Measurements from ENCODE around the gene TCF4. TPM values are rescaled to one million over a fixed set of nuclear protein-coding genes. Genes with fewer than 3 reads are reported as not detected.

The TCF4 gene
- total and polyA plus RNA-seq, 4 donors, result 4.3 to 15.3 (median 11.5) TPM

- TF ChIP-seq ATF3 (IDR thresholded peaks at IDR 0.05) (no peak), SP1 (IDR thresholded peaks at IDR 0.05) (no peak)
Measured at GRCh38 chr18:55386545-55386944, 201.4 kb downstream of the TCF4 start (continued).

- peaks cover 0 to 9% (median 0%) of the 10 kb centered on the region in 4 donors for H3K9me3 ChIP-seq (ENCODE audit: control insufficient read depth in 4 of 4, low read length in 3 of 4)
- H3K27me3 ChIP-seq (ENCODE audit: control insufficient read depth in 4 of 4, insufficient read depth in 4 of 4, low read length in 3 of 4), result no peaks in the 10 kb centered on the region
- no peak overlapping the region for H3K4me3 ChIP-seq (ENCODE audit: low read depth in 1 of 3, low read length in 3 of 3)
- H3K4me1 ChIP-seq (ENCODE audit: control insufficient read depth in 4 of 4, insufficient read depth in 4 of 4, low read length in 3 of 4), result no peaks in the 10 kb centered on the region
- H3K27ac ChIP-seq (ENCODE audit: low read depth in 1 of 2, low read length in 2 of 2), result no peak overlapping the region
- WGBS, result 93% methylated on average over 4 of the region's 4 CpGs
- TF ChIP-seq NR2F2 (IDR thresholded peaks at IDR 0.05) (no peak), EGR1 (IDR thresholded peaks at IDR 0.05; ENCODE audit: low read depth in 2 of 2) (no peak), ATF3 (IDR thresholded peaks at IDR 0.05) (no peak), CTCF (IDR thresholded peaks at IDR 0.05; ENCODE audit: low read depth, low read length, missing input control) (no peak), MAX (IDR thresholded peaks at IDR 0.05) (no peak), JUND (IDR thresholded peaks at IDR 0.05) (no peak), HNF4G (IDR thresholded peaks at IDR 0.05) (no peak), ZBTB33 (IDR thresholded peaks at IDR 0.05) (no peak), RAD21 (IDR thresholded peaks at IDR 0.05) (no peak), FOXA1 (IDR thresholded peaks at IDR 0.05) (no peak), FOXA2 (IDR thresholded peaks at IDR 0.05) (no peak), GABPA (IDR thresholded peaks at IDR 0.05 in 1 of 2, conservative IDR thresholded peaks at IDR 0.05 in 1 of 2) (no peak), HNF4A (conservative IDR thresholded peaks at IDR 0.05) (no peak), TAF1 (conservative IDR thresholded peaks at IDR 0.05) (no peak), RXRA (IDR thresholded peaks at IDR 0.05) (no peak)
- H3K9ac ChIP-seq (ENCODE audit: low read depth in 1 of 2, low read length in 2 of 2), result no peak overlapping the region
- no peak for DNase-seq (ENCODE audit: low spot score)
- no peaks in the 10 kb centered on the region for H3K36me3 ChIP-seq (ENCODE audit: control insufficient read depth in 4 of 4, insufficient read depth in 3 of 4, low read depth in 1 of 4, low read length in 3 of 4)
Measured at GRCh38 chr18:55385770-55386169, 202.2 kb downstream of the TCF4 start.

GRCh38 chr18:55384551-55385275, 203.3 kb downstream of the TCF4 start:
- Histone ChIP-seq H3K36me3 (ENCODE audit: control insufficient read depth in 4 of 4, insufficient read depth in 3 of 4, low read depth in 1 of 4, low read length in 3 of 4) (no peaks in the 10 kb centered on the region), H3K4me1 (ENCODE audit: control insufficient read depth in 4 of 4, insufficient read depth in 4 of 4, low read length in 3 of 4) (no peaks in the 10 kb centered on the region), H3K27me3 (ENCODE audit: control insufficient read depth in 4 of 4, insufficient read depth in 4 of 4, low read length in 3 of 4) (no peaks in the 10 kb centered on the region), H3K27ac (ENCODE audit: low read depth in 1 of 2, low read length in 2 of 2) (no peak overlapping the region), H3K9me3 (ENCODE audit: control insufficient read depth in 4 of 4, low read length in 3 of 4) (peaks cover 0 to 9% (median 0%) of the 10 kb centered on the region in 4 donors), H3K4me3 (ENCODE audit: low read depth in 1 of 3, low read length in 3 of 3) (no peak overlapping the region), H3K9ac (ENCODE audit: low read depth in 1 of 2, low read length in 2 of 2) (no peak overlapping the region)
- TF ChIP-seq HNF4G (IDR thresholded peaks at IDR 0.05) (no peak), ATF3 (IDR thresholded peaks at IDR 0.05) (no peak), MAX (IDR thresholded peaks at IDR 0.05) (no peak), TAF1 (conservative IDR thresholded peaks at IDR 0.05) (no peak), RAD21 (IDR thresholded peaks at IDR 0.05) (peak; percentile 54 to 65), JUND (IDR thresholded peaks at IDR 0.05) (no peak), CTCF (IDR thresholded peaks at IDR 0.05; ENCODE audit: low read depth, low read length, missing input control) (peak; percentile 14), YY1 (IDR thresholded peaks at IDR 0.05) (no peak), NR2F2 (IDR thresholded peaks at IDR 0.05) (no peak), FOXA1 (IDR thresholded peaks at IDR 0.05) (no peak)
- WGBS, result 68% methylated on average over 4 of the region's 4 CpGs
- DNase-seq (ENCODE audit: low spot score), result no peak
